Spleen (tissue), 11 donors: ENCODE data around the gene ADAM19. TPM values are rescaled to one million over a fixed set of nuclear protein-coding genes. Genes with fewer than 3 reads are reported as not detected.
A peak's percentile ranks its signal among the peaks of the same experiment; 100 is the strongest.

Source experiments
- DNase-seq: peaks from one replicate; pipeline ENCODE4 v3.0.0-alpha.2; 2020
- H3K27ac ChIP-seq, 8 donors: fragments of 200-600 bp; sonication (generic) in 7 of 8; 1 replicate in 4 of 8; 2 replicates in 4 of 8; pipeline versions ENCODE4 v1.5.0 to v1.8.0; 2016 to 2021; ENCODE audit warnings: inconsistent platforms in 4 of 8, mild to moderate bottlenecking in 4 of 8, moderate library complexity in 1 of 8
- H3K27me3 ChIP-seq, 7 donors: fragments of 200-600 bp; sonication (generic) in 6 of 7; replicated peaks in 1 of 7; 1 replicate in 4 of 7; 2 replicates in 3 of 7; pipeline versions ENCODE4 v1.5.0 to v1.8.0; 2016 to 2021; ENCODE audit warnings: inconsistent platforms in 3 of 7, mild to moderate bottlenecking in 1 of 7
- H3K36me3 ChIP-seq, 6 donors: fragments of 200-600 bp; sonication (generic) in 5 of 6; 1 replicate in 4 of 6; 2 replicates in 2 of 6; pipeline versions ENCODE4 v1.5.0 to v1.8.0; 2016 to 2021; ENCODE audit warnings: inconsistent platforms in 2 of 6
- H3K4me1 ChIP-seq, 6 donors: fragments of 200-600 bp; sonication (generic) in 5 of 6; 1 replicate in 3 of 6; 2 replicates in 3 of 6; pipeline versions ENCODE4 v1.5.0 to v1.8.0; 2016 to 2021; ENCODE audit warnings: inconsistent platforms in 3 of 6
- H3K4me3 ChIP-seq, 8 donors: fragments of 200-600 bp; sonication (generic) in 7 of 8; 1 replicate in 4 of 8; 2 replicates in 4 of 8; pipeline versions ENCODE4 v1.5.0 to v1.8.0; 2016 to 2021; ENCODE audit warnings: inconsistent platforms in 4 of 8, mild to moderate bottlenecking in 4 of 8, moderate library complexity in 2 of 8
- H3K9me3 ChIP-seq, 8 donors: fragments of 200-600 bp; sonication (generic) in 7 of 8; 1 replicate in 4 of 8; 2 replicates in 4 of 8; pipeline versions ENCODE4 v1.5.0 to v1.8.0; 2016 to 2021; ENCODE audit warnings: inconsistent platforms in 4 of 8
- CTCF ChIP-seq, 11 experiments: fragments of 200-600 bp in 7 of 11; fragments of 450-650 bp in 4 of 11; sonication (generic) in 4 of 11; IDR thresholded peaks in 8 of 11; conservative IDR thresholded peaks in 3 of 11; 1 replicate in 7 of 11; 2 replicates in 4 of 11; pipeline versions ENCODE4 v1.4.0 to v1.8.0; 2016 to 2021; ENCODE audit warnings: antibody characterized with exemption in 11 of 11, inconsistent platforms in 4 of 11, mild to moderate bottlenecking in 1 of 11
- POLR2A ChIP-seq, 3 donors: fragments of 450-650 bp; IDR thresholded peaks; one replicate each; pipeline ENCODE4 v1.5.1; 2017; ENCODE audit warnings: antibody characterized with exemption in 3 of 3, mild to moderate bottlenecking in 1 of 3
- POLR2AphosphoS5 ChIP-seq, 3 donors: sonication (generic); formaldehyde crosslinking; IDR thresholded peaks; one replicate each; pipeline ENCODE4 v1.5.1; 2017; ENCODE audit warnings: antibody characterized with exemption in 3 of 3
- WGBS, 5 donors: extraction: QIAGEN DNeasy Blood & Tissue Kit in 3 of 5; methylation state at CpG; one replicate each; pipeline versions ENCODE4 v1.1.5 to v1.1.7; 2013 to 2018; 5-methylcytosine and 5-hydroxymethylcytosine counted together
- intact Hi-C: fragments of 100-400 bp; cut with DNase I; formaldehyde crosslinking; loops from one replicate; pipeline ENCODE4 v1.15.0; 2023; ENCODE audit warnings: low total_unique reads
- polyA plus RNA-seq, 3 donors: library from polyadenylated mRNA; stranded (reverse); fragments of 200-250 nt; gene quantifications; one replicate each; pipeline ENCODE4 v1.2.1, GENCODE V29; 2013
- total RNA-seq, 7 donors: library from RNA; depleted of rRNA in 3 of 7; stranded (reverse); fragments of >200 nt in 3 of 7; fragmentation: NEBNext Ultra II Directional in 4 of 7; extraction: Animal tissue kit (Norgen Biotek cat#: 25700) in 4 of 7; gene quantifications; one replicate each; pipeline versions ENCODE4 v1.1.0 to v1.2.1, GENCODE V29; 2016 to 2021
- donor health status: healthy with polysubstance abuse.
- donor health status: DM: no; HTN: no; CAD: no; lungs with moderate emphysema.
- donor health status: DM: no; HTN: no; CAD: no.
- donor health status: Bipolar disorder and iron deficiency.
- donor health status: healthy.
- donor health status: DM: no; HTN: no; CAD: no.
- donor health status: DM: yes; HTN: yes; CAD: no.

The ADAM19 gene
- total and polyA plus RNA-seq, 10 donors, result 10.9 to 71.1 (median 51.5) TPM

DNA sequence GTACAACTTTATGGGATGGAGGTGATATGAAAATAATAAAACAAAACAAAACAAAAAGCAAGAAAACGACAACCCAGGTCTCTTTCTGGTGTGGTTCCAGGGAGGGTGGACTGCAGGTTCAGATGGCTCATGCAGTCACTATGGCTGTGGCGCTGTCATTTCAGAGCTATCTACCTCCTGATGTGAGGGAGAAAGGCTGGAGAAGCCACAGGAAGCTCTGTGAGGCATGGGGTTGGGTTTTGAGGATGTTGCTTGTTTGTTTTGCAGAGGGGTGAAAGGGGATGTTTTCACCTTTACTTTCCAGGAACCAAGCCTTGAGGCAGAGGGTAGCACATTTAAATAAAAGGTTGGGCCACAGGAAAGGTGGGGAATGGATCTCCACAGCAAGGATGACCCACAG is 96.8 kb downstream of the ADAM19 start:
- peaks cover 0 to 100% (median 34%) of the 10 kb centered on the region in 6 donors for H3K36me3 ChIP-seq
- no peaks in the 10 kb centered on the region for H3K27me3 ChIP-seq
- peak overlapping the region in 4 of 8 donors; percentile 32 to 85 (median 56) for H3K27ac ChIP-seq
- WGBS, 5 donors, result 82 to 95% (median 85%) methylated on average over 2 of the region's 2 CpGs
- H3K4me1 ChIP-seq, result peaks cover 4 to 68% (median 20%) of the 10 kb centered on the region in 6 donors
- TF ChIP-seq POLR2AphosphoS5 (IDR thresholded peaks at IDR 0.05) (no peak), POLR2A (IDR thresholded peaks at IDR 0.05) (no peak), CTCF (IDR thresholded peaks at IDR 0.05 in 8 of 11, conservative IDR thresholded peaks at IDR 0.05 in 3 of 11) (no peak)
- DNase-seq, result no peak
- intact Hi-C loops, result loop anchor here (10.0 kb wide), 1 partner anchor 134 kb away; a partner anchor contains a TSS
- H3K4me3 ChIP-seq, result no peak overlapping the region
- H3K9me3 ChIP-seq, result no peaks in the 10 kb centered on the region

- no peak for DNase-seq
- no peak for TF ChIP-seq POLR2A (IDR thresholded peaks at IDR 0.05)
- TF ChIP-seq CTCF (IDR thresholded peaks at IDR 0.05 in 8 of 11, conservative IDR thresholded peaks at IDR 0.05 in 3 of 11), result no peak
- Histone ChIP-seq H3K4me1 (peaks cover 6 to 70% (median 23%) of the 10 kb centered on the region in 6 donors), H3K36me3 (peaks cover 0 to 100% (median 28%) of the 10 kb centered on the region in 6 donors), H3K27me3 (no peaks in the 10 kb centered on the region), H3K9me3 (no peaks in the 10 kb centered on the region), H3K27ac (peak overlapping the region in 4 of 8 donors; percentile 7 to 85 (median 36)), H3K4me3 (no peak overlapping the region)
- 70 to 85% (median 81%) methylated on average over 5 of the region's 5 CpGs for WGBS, 5 donors
- intact Hi-C loops, result loop anchor here (10.0 kb wide), 1 partner anchor 133 kb away; a partner anchor contains a TSS
Observed at GRCh38 chr5:157477814-157478494, 97.6 kb downstream of the ADAM19 start.

DNA sequence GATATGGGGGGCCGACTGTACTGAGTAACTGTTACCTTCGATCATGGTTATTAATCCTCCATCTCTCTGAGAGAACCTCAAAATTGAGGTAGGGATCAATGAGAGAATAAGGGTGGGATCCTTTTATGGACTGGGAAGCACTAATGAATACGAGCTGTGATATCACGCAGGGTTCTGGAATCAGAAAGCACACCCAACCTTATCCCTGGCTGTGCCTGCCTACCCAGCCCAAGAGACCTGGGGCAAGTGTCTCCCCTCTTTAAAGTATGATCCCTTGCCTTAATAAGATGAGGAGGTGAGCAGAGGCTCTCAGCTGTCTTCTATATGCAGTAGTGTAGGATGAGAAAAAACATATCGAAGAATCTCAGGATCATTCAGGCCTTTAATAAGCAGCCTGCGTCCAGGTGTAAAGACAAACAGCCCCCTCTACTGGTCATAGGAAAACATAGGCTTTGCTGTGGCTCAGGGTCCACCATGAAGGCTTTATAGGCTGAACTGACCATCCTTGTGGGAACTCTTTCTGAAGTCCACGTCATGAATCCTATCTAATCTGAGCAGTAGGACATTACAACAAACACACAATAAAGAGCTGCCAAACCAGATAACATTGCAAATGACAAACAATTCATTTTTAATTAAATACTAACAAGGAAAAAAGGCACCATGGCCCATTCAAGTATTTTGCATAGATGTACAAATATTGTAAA is 98.7 kb downstream of the ADAM19 start:
- H3K4me3 ChIP-seq, result no peak overlapping the region
- peak overlapping the region in 1 of 8 donors; percentile 58 for H3K27ac ChIP-seq
- no peaks in the 10 kb centered on the region for H3K9me3 ChIP-seq
- no peaks in the 10 kb centered on the region for H3K27me3 ChIP-seq
- intact Hi-C loops, result loop anchor here (10.0 kb wide), 1 partner anchor 132 kb away; a partner anchor contains a TSS
- 68 to 79% (median 72%) methylated on average over 7 of the region's 7 CpGs for WGBS, 5 donors
- peaks cover 5 to 67% (median 21%) of the 10 kb centered on the region in 6 donors for H3K4me1 ChIP-seq
- peaks cover 0 to 98% (median 24%) of the 10 kb centered on the region in 6 donors for H3K36me3 ChIP-seq
- TF ChIP-seq POLR2AphosphoS5 (IDR thresholded peaks at IDR 0.05) (peak in 1 of 3 donors; percentile 4), CTCF (IDR thresholded peaks at IDR 0.05 in 8 of 11, conservative IDR thresholded peaks at IDR 0.05 in 3 of 11) (peak in 10 of 11 experiments; percentile 41 to 82 (median 70)), POLR2A (IDR thresholded peaks at IDR 0.05) (no peak)
- no peak for DNase-seq

DNA sequence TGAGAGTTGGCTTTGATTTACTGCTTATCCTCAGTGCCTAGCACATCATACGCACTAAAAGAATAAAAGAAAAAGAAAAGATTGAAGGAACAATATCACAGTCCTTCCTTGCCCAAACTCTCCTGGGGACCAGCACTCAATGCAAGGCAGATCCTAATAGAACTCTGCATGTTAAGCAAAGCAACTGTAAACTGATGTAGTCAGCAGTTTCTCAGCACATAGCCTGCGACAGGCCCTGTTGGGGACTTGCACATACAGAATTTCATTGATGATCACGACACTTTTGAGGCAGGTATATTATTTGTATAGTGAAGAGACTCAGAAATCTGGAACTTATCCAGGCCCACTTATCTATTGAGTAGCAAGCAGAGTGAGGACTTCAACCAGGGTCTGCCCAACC is 100.1 kb downstream of the ADAM19 start:
- H3K27me3 ChIP-seq, result no peaks in the 10 kb centered on the region
- 85 to 100% (median 96%) methylated on average over 3 of the region's 3 CpGs for WGBS, 5 donors
- TF ChIP-seq POLR2AphosphoS5 (IDR thresholded peaks at IDR 0.05) (no peak), POLR2A (IDR thresholded peaks at IDR 0.05) (no peak), CTCF (IDR thresholded peaks at IDR 0.05 in 8 of 11, conservative IDR thresholded peaks at IDR 0.05 in 3 of 11) (no peak)
- H3K4me1 ChIP-seq, result peaks cover 0 to 53% (median 14%) of the 10 kb centered on the region in 6 donors
- peak overlapping the region in 1 of 8 donors; percentile 10 for H3K27ac ChIP-seq
- intact Hi-C loops, result loop anchor here (10.0 kb wide), 1 partner anchor 131 kb away; a partner anchor contains a TSS
- no peak for DNase-seq
- H3K36me3 ChIP-seq, result peaks cover 0 to 84% (median 11%) of the 10 kb centered on the region in 6 donors
- no peaks in the 10 kb centered on the region for H3K9me3 ChIP-seq
- no peak overlapping the region for H3K4me3 ChIP-seq
